Inferior parietal cortex (tissue), 1 donor: ENCODE results near the gene HS2ST1.
"Not testable (repeated sequence)": the region's sequence is repeated elsewhere in the genome, so short reads cannot be mapped to it uniquely, and the experiment has no call there.

Source experiments
- DNase-seq: peaks from one replicate; pipeline ENCODE4 v3.0.0-alpha.2; 2016; ENCODE audit errors: extremely low spot score

The HS2ST1 gene

DNA sequence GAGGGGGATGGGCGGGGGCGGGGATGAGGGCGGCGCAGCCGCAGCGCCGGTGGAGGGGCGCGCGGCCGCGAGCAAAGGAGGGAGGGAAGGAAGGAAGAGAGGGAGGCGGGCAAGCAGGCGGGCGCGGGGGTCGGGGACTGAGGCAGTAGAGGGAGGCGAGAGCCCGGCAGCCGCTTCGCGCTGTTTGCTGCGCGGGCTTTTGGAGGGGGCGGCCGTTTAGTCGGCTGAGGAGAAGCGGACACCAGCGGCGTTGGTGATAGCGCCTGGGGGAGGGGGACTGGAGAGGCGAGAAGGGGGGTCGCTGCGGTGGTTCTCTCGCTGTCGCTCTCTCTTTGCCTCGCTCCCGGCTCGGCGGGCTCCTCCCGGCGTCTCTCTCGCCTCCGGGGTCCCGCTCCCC is at the start of gene HS2ST1:
HS2ST1 (plus strand) TSS at position 35 of the 397 bp plus-strand sequence.
- DNase-seq = no peak

DNA sequence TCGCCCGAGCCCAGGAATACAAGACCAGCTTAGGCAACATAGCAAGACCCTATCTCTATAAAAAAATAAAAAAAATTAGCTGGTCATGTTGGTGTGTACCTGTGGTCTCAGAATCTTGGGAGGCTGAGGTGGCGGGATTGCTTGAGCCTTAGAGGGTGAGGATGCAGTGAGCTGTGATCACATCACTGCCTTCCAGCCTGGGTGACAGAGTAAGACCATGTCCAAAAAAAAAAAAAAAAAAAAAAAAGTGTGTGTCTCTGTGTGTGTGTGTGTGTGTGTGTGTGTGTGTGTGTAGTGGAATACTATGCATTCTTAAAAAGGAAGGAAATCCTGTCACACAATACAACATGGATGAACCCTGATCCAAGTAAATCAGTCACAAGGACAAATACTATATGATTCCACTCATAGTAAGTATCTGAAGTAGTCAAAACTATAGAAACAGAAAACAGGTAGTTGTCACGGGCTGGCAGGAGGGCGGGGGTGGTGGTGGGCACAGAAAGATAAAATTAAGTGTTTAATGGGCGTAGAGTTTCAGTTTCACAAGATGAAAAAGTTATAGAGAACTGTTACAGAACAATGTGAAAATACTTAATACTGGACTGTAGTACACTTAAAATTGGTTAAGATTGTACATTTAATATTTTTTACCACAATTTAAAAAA is 48.3 kb upstream of the HS2ST1 start:
- no peak for DNase-seq

DNA sequence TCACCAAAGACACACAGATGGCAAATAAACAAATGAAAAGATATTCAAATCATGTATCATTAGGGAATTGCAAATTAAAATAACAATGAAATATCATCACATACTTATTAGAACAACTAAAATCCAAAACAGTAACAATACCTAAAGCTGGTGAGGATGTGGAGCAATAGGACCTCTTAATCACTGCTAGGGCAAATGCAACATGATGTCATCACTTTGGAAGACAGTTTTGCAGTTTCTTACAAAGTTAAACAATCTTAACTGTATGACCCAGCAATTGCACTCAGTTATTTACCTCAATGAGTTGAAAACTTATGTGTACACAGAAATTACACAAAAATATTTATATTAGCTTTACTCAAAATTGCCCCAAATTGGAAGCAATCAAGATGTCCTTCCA is 47.8 kb upstream of the HS2ST1 start:
- no peak for DNase-seq

DNA sequence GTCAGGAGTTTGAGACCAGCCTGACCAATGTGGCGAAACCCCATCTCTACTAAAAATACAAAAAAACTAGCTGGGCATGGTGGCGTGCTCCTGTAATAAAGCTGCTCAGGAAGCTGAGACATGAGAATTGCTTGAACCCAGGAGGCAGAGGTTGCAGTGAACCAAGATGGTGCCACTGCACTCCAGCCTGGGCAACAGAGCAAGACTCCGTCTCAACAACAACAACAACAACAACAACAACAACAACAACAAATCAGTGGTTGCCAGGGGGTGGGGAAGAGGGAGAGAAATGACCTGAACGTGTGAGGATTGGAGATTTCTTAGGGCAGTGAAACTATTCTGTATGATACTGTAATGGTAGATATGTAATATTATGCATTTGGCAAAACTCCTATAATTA is 47.2 kb upstream of the HS2ST1 start:
- DNase-seq = not testable (repeated sequence)

DNA sequence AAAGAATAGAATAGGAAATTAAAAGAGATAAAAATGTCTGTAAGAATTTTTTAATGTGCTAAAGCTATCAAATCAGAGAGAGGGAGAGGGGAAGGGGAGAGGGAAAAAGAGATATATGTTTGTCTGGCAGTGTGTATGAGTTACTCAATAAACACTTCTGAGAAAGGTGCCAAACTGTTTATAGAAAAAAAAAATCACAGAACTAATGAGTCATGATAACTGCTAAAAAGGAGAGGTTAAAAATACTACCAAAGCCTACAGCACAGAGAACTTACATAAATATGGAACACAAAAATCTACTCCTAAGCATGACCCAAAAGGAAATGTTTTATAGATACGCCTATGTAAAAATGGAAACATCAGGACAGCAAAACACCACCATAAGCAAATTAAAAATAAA is 46.0 kb upstream of the HS2ST1 start:
- peak; percentile 44 for DNase-seq

DNA sequence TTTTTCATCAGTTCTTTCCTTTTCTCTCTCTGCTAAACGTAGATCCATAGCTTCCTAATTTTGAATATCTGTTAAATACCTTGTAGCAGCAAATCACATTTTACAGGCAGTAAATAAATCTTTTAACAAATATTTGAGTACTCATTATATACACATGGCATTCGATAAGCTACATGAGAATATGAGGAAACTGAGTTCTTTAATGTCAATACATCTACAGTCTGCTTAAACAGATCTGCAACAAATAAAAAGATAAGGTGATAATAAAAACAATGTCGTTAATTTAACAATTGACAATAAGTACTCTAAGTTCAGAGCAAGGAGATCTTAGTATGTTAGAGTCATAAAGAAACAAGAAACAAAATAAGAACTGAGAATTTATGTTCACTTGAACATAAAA is 43.4 kb upstream of the HS2ST1 start:
- DNase-seq = no peak

DNA sequence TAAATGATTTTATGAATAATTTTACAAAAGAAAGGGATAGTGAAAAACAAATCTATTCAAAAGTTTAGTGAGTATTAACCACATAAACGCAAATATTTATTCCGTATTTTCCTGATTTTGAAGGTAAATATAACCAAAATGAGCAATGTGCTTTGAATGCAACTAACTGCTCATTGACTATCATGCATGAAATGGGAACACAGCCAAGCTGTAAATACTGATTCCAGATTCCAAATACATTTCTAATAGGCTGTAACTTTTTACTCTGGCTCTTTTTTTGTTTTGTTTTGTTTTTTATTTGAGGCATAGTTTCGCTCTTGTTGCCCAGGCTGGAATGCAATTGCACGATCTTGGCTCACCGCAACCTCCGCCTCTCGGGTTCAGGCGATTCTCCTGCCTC is 42.3 kb upstream of the HS2ST1 start:
- DNase-seq = no peak

DNA sequence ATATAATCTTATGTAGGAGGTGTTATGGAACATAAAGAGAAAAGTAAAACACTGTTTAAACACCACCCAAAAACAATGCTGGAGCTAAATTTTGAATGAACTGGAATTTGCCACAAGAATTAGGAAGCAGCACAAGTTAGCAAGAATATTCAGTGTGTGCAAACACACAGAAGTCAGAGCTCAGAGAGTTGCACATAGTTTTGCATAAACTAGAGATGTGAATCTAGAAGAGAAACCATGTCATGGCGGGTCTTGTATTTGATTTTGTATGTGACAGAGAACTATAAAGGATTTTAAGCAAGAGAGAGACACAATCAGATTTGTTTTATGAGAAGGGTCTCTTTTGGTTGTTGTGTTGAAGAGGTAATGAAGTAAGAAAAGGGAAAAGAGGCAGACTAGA is 38.7 kb upstream of the HS2ST1 start:
- peak; percentile 20 for DNase-seq

DNA sequence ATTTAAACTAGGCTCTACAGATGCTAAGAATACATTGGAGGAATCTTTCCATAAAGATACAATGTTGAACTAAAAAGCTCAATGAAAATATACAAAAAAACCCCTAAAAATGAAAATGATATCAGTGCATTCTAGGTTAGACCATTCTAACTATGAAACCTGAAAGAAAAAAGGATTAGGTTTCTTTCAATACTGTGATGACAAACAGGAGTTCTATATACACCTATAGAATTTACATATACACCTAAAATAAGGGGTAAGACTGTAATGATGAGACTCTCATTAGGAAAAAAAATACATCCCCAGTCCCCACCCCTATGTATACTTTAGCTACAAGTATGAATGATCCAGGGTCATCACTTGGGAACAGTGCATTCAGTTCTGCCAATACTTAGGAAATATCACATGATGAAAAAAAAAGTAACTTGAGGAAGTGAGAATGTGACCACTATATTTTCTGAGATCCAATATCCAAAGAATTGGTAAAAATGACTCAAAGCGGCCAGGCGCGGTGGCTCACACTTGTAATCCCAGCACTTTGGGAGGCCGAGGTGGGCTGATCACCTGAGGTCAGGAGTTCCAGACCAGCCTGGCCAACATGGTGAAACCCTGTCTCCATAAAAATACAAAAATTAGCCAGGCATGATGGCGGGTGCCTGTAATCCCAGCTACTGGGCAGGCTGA is 26.8 kb upstream of the HS2ST1 start:
- DNase-seq = no peak

DNA sequence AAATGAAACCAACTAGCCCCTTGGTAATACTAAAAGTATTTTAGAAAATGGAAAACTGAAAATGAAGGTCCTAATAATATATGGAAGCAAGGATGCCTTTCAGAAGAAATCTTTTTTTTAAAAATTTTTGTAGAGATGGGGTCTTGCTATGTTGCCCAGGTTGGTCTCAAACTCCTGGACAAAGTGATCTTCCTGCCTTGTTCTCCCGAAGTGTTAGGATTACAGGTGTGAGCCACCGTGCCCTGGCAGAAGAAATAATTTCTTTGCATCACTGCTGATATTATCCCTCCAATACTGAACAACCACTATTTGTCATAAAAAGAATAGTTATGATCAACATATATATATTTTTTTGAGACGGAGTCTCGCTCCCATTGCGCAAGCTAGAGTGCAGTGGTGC is 26.1 kb upstream of the HS2ST1 start:
- DNase-seq = no peak

DNA sequence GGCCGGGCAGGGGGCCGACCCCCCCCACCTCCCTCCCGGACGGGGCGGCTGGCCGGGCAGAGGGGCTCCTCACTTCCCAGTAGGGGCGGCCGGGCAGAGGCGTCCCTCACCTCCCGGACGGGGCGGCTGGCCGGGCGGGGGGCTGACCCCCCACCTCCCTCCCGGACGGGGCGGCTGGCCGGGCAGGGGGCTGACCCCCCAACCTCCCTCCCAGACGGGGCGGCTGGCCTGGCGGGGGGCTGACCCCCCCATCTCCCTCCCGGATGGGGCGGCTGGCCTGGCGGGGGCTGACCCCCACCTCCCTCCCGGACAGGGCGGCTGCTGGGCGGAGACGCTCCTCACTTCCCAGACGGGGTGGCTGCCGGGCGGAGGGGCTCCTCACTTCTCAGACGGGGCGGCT is 15.0 kb upstream of the HS2ST1 start:
- not testable (repeated sequence) for DNase-seq

DNA sequence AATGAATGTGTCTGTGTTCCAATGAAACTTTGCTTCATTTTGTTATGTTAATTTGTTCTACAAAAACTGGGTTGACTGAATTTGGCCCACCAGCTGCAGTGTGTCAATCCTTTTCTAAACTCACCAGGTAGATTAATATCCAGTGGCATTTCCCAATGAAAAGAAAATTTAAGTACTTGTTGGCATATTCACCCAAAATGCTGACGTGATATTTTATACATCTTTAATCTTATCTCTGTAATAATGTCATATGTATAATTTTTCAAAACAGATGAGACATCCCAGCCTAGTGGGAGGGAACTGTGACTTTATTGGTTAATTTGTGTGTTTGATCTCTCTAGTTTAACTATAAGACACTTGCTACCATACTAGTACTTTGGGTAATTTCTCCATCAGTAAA is 8.6 kb upstream of the HS2ST1 start:
- no peak for DNase-seq

DNA sequence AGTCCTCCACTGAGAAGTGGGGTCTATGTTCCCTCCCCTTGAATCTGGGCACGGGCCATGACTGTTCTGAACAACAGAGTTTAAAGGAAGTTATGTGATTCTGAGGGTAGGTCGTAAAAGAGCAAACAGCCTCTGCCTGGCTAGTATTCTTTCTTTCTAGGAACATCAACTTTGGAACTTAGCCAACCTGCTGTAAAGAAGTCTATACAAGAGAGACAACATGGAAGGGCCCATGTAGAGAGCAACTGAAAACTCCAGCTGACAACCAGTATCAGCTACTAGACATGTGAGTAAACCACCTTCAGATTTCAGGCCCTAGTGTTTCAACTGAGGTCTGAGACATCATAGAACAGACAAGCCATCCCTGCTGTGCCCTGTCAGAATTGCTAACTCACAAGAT is 8.0 kb upstream of the HS2ST1 start:
- no peak for DNase-seq

DNA sequence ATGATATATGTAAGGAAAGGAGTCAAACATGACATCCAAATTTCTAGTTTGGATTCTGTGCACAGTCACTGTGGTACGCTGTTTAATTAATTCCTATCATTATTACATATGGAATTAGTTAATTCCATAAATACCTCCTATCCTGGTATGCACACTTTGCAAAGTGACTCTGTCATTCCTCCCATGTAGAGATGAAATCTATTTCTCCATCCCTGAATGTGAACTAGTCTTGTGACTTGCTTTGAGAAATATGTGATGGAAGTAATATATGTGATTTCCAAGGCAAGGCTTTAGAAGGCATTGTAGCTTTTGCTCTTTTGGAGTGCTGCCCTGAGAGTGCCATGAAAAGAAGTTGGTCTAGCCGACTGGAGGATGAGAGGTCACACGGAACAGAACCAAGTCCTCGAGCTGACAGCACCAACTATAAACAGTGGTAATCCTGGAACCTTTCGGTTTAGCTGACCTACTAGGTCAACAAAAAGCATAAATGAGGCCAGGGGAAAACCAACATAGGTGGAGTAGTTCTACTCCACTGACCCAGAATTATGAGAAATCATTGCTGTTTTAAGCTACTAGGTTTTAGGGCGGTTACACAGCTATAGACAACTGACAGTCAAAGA is 2.0 kb upstream of the HS2ST1 start:
- no peak for DNase-seq

DNA sequence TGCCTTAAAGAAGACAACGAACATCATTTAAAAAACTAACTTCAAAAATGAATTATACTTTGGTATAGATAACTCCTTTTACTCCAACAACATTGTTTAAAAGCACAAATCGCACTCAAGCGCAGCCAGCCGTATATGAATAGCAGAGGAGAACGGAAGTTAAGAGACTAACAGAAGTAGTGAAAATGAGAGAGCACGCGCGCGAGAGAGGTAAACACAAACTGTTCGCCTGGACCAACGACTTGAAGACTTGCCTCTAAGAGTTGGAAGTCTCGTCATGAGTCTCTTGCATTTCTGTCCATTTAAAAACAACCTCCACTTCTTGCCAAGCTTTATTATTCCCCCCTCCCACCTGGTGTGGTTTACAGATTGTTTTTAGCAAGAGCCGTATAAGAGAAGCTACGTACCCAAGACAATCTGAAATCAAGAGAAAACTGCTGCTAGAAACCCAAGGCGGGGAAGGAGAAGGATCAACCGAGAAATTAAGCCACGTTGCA is 988 bp upstream of the HS2ST1 start:
- DNase-seq = peak; percentile 30

DNA sequence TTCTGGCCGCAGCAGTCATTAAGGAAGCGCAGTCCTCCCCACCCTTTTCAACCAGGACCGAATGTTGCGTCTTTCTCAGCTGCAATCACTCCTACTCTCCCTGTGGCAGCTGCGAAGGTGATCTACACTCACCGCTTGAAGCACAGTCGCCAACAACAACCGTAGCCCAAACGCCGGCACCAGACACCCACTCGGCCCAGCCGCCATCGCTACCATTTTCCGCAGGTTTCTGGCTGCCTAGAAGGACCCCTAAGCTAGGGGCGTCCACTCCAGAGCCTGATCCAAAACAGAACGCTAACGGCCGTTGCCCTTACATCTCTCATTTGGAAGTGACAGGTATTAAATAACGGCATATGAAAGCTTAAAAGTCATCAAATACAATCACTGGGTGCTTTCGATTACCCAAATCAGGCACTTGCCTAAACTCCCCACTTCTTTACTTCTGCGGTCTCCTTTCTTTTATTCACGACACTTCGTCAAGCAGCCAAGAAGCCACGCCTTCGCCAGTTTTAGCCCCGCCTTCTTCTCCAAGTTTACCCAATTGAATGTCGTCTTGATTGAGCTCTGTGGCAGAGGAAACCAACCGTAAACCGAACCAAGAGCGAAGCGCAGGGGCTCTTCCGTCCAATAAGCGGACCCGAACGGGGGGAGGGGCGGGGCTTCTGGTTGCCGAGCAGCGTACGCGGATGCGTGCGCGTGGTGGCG is 387 bp upstream of the HS2ST1 start, which contains the start of gene SELENOF:
SELENOF (minus strand) TSS at position 231 of the 705 bp plus-strand sequence; CDS start at position 216, 15 bp downstream.
- DNase-seq = peak; percentile 100

DNA sequence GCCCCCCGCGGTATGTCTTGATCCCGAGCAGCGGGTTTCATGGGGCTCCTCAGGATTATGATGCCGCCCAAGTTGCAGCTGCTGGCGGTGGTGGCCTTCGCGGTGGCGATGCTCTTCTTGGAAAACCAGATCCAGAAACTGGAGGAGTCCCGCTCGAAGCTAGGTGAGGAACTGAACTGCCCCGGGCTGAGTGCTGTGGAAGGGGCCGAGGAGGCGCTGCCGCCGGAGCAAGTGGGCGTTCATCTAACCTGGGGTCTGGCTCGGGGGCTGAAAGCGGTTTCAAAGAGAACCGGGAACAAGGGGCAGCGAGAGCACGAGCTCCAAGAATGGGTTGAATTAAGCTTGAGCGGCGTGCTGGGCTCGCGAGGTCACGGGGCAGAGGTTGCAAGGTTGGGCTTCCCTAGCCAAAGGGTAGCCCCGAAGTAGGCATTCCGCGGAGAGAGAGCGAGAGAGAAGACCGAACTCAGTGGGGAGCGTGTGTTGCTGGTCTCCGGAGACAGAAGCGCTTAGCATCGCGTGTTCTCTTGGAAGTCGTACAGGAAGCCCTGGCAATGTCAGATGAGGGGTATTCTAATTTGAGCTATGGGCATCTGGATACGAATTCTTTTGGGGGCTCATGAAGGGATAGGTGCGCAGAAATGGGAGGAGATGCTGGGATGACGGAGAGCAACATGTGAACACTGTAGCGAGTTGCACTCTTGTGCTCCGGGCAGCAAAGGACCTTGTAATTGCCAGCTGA is 732 bp downstream of the HS2ST1 start:
- DNase-seq = peak; percentile 72

DNA sequence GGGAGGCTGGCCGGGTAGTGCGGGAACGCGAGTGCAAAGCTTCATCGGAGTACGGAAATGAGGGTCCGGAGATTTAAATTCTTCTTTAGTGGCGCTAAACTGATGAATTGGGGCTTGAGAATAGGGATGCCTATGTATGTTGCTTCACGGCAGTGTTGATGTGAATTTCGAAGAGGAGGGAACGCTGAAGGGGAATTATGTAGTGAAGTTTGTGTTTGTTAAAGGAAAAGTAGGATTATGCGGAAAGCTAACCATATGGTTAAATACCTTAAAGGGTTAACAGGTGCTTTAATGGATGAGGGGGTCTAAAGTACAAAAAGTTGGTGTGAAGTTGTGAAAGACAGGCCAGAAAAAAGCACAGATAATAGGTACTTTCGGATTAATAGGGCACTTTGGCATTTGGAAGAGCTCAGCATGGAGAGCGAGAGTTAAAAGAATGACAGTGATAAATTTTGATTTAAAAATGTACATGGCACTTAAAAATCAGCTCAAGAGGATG is 1.4 kb downstream of the HS2ST1 start:
- DNase-seq = no peak

DNA sequence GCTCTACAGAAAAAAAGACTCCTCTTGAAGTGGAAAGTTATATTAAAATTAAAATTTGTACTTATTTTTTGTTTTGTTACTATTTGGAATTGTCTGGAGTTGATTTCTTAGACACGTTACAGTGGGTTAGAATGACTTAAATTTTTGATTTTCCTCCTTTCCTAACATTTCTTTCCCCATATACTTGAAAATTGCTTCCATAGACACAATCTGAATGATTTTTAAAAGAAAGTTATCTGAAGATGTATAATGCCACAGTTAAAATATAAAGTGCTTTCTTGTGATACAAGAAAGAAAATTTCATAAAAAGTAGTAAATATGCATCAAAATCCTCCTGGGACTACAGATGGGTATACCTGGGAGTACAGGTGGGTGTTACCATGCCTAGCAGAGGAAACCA is 2.3 kb downstream of the HS2ST1 start:
- DNase-seq = no peak

DNA sequence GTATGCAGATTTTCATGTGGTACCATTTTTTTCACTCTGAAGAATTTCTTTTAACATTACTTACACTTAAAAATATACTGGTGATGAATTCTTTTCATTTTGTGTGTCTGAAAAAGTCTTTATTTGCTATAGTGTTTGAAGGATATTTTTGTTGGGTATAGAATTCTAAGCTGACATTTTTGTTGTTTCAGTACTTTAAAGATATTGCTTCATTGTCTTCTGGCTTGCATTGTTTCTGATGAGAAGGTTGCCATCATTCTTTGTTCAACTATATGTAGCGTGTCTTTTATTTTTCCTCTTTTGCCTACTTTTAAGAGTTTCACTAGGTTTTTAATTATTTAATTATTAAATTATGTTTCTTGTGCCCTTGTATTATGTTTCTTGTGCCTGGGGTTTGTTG is 8.0 kb downstream of the HS2ST1 start:
- DNase-seq = no peak

DNA sequence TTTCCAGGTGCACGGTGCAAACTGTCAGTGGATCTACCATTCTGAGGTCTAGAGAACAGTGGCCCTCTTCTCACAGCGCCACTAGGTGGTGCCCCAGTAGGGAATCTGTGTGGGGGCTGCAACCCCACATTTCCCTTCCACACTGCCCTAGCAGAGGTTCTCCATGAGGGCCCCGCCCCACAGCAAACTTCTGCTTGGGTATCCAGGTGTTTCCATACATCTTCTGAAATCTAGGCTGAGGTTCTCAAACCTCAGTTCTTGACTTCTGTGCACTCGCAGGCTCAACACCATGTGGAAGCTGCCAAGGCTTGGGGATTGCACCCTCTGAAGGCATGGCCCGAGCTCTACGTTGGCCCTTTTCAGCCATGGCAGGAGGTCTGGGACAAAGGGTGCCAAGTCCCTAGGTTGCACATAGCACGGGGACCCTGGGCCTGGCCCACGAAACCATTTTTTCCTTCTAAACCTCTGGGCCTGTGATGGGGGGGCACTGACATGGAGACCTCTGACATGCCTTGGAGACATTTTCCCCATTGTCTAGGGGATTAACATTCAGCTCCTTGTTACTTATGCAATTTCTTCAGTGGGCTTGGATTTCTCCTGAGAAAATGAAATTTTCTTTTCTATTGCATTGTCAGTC is 10.0 kb downstream of the HS2ST1 start:
- DNase-seq = no peak
